Naive thymus-derived CD4-positive, alpha-beta T cell (primary cell): ENCODE data around the gene UBAC1. TPM values are rescaled to one million over a fixed set of nuclear protein-coding genes. Genes with fewer than 3 reads are reported as not detected.
A peak's percentile ranks its signal among the peaks of the same experiment; 100 is the strongest.

Experiments used
- ATAC-seq: fragments of 150-1000 bp; cut with Tn5 transposase; 2 replicates; pipeline ENCODE4 v1.10.0; 2021; ENCODE audit warnings: mild to moderate bottlenecking, moderate library complexity
- CTCF ChIA-PET: fragments of 350-600 bp; sonication (Branson Sonifier 250); formaldehyde crosslinking; loops from one replicate; lab custom pipeline; 2021; ENCODE audit warnings: antibody characterized with exemption; lab: Charles Lee
- POLR2A ChIA-PET: fragments of 350-600 bp; sonication (Branson Sonifier 250); formaldehyde crosslinking; loops from one replicate; lab custom pipeline; 2021; ENCODE audit warnings: antibody characterized with exemption, inconsistent platforms; lab: Charles Lee
- DNase-seq, 9 donors: peaks; one replicate each; pipeline versions ENCODE4 v3.0.0 to v3.0.0-alpha.2; 2020 to 2022; ENCODE audit warnings: mixed read lengths in 1 of 9
- H3K27ac ChIP-seq: one replicate; pipeline ENCODE4 v1.7.0; 2013; ENCODE audit warnings: mild to moderate bottlenecking, low read depth, low read length, moderate library complexity
- H3K27me3 ChIP-seq, 2 donors: one replicate each; pipeline ENCODE4 v1.7.0; 2013; ENCODE audit warnings: low read length in 2 of 2, mild to moderate bottlenecking in 2 of 2, moderate library complexity in 2 of 2; ENCODE audit not compliant: control insufficient read depth in 2 of 2, insufficient read depth in 2 of 2
- H3K36me3 ChIP-seq, 3 experiments: 1 replicate in 2 of 3; 2 replicates in 1 of 3; pipeline ENCODE4 v1.7.0; 2013; ENCODE audit warnings: low read length in 3 of 3, mild to moderate bottlenecking in 3 of 3, moderate library complexity in 1 of 3; ENCODE audit not compliant: insufficient read depth in 3 of 3, control insufficient read depth in 2 of 3
- H3K4me1 ChIP-seq, 2 donors: one replicate each; pipeline ENCODE4 v1.7.0; 2013; ENCODE audit warnings: low read length in 2 of 2, mild to moderate bottlenecking in 2 of 2, moderate library complexity in 1 of 2; ENCODE audit not compliant: control insufficient read depth in 2 of 2, insufficient read depth in 2 of 2
- H3K4me3 ChIP-seq: 2 replicates; pipeline ENCODE4 v1.7.0; 2013; ENCODE audit warnings: mild to moderate bottlenecking, low read length
- H3K9me3 ChIP-seq, 3 experiments: 1 replicate in 2 of 3; 2 replicates in 1 of 3; pipeline ENCODE4 v1.7.0; 2013; ENCODE audit warnings: low read length in 3 of 3; ENCODE audit not compliant: control insufficient read depth in 2 of 3
- H3K27ac Mint-ChIP-seq, 9 donors: one replicate each; pipeline ENCODE4 v1.8.0; 2020 to 2022; ENCODE audit warnings: mixed read lengths in 9 of 9, mild to moderate bottlenecking in 8 of 9, moderate library complexity in 5 of 9, inconsistent platforms in 2 of 9
- H3K27me3 Mint-ChIP-seq, 5 donors: one replicate each; pipeline ENCODE4 v1.8.0; 2021 to 2022; ENCODE audit warnings: mixed read lengths in 5 of 5, mild to moderate bottlenecking in 1 of 5
- H3K36me3 Mint-ChIP-seq, 5 donors: one replicate each; pipeline ENCODE4 v1.8.0; 2020 to 2022; ENCODE audit warnings: mixed read lengths in 5 of 5, mild to moderate bottlenecking in 3 of 5, inconsistent platforms in 1 of 5
- H3K4me1 Mint-ChIP-seq, 7 donors: one replicate each; pipeline ENCODE4 v1.8.0; 2020 to 2022; ENCODE audit warnings: mixed read lengths in 7 of 7, mild to moderate bottlenecking in 3 of 7, inconsistent platforms in 1 of 7
- H3K4me3 Mint-ChIP-seq, 10 donors: one replicate each; pipeline ENCODE4 v1.8.0; 2020 to 2022; ENCODE audit warnings: mild to moderate bottlenecking in 10 of 10, mixed read lengths in 10 of 10, moderate library complexity in 6 of 10, inconsistent platforms in 2 of 10
- H3K9me3 Mint-ChIP-seq, 11 donors: one replicate each; pipeline ENCODE4 v1.8.0; 2020 to 2022; ENCODE audit warnings: mixed read lengths in 11 of 11, mild to moderate bottlenecking in 4 of 11, inconsistent platforms in 1 of 11, moderate library complexity in 1 of 11
- intact Hi-C, 2 donors: fragments of 100-400 bp; cut with micrococcal nuclease; formaldehyde crosslinking; loops; one replicate each; pipeline ENCODE4 v1.15.1; 2023
- polyA plus RNA-seq, 2 donors: library from polyadenylated mRNA; unstranded; fragments of 300-500 nt; fragmentation: Illumina TruSeq; gene quantifications; one replicate each; pipeline ENCODE4 v1.2.3, GENCODE V29; 2021
- total RNA-seq, 6 experiments: library from RNA in 5 of 6; stranded (reverse) in 5 of 6; gene quantifications; 1 replicate in 5 of 6; 2 replicates in 1 of 6; pipeline ENCODE4 v1.2.3 and lab custom pipeline; 2021 to 2026

UBAC1 gene
- total and polyA plus RNA-seq, 7 experiments from 2014 or later = 19.6 to 36.1 (median 31.2) TPM

GRCh38 chr9:135986605-135987004 lies 25.4 kb upstream of the UBAC1 start:
- Mint-ChIP-seq H3K4me1 (peaks cover 0 to 17% (median 6%) of the 10 kb centered on the region in 7 donors), H3K4me3 (no peak overlapping the region), H3K27me3 (no peaks in the 10 kb centered on the region), H3K36me3 (no peaks in the 10 kb centered on the region), H3K9me3 (no peaks in the 10 kb centered on the region), H3K27ac (no peak overlapping the region)
- POLR2A ChIA-PET = interaction anchor here (0.5 to 1.2 kb wide), 2 partner anchors 10 to 20 kb away, joined by 3 read pairs; no protein-coding TSS in a partner anchor
- no peak for DNase-seq
- Histone ChIP-seq H3K4me1 (peaks cover 7 to 10% of the 10 kb centered on the region in 2 donors), H3K36me3 (no peaks in the 10 kb centered on the region), H3K4me3 (no peak overlapping the region), H3K9me3 (no peaks in the 10 kb centered on the region), H3K27me3 (no peaks in the 10 kb centered on the region), H3K27ac (no peak overlapping the region)
- no peak for ATAC-seq
- CTCF ChIA-PET = interaction anchor here (0.6 kb wide), 1 partner anchor 504 kb away, joined by 3 read pairs; no protein-coding TSS in a partner anchor
- intact Hi-C loops = no loop called here

DNA sequence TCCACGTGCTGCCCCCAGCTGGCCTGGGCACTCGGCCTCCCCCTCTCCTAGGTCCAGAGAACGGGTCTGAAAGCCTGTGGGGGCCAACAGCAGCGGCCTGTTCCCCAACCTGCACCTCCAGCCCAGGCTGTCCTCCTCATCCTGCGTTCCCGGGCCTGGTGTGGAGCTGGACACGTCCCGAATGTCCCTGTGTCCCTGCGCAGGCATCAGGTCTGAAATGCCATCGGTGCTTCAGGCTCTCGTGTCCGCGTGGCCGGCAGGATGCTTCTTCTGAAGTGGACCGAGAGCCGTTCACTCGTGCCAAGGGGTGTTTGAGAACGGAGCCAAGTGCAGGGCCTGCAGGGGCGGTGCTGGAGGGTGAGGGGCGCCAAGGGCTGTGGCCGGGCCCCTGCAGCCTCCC lies 24.7 kb upstream of the UBAC1 start:
- Histone ChIP-seq H3K27me3 (no peaks in the 10 kb centered on the region), H3K36me3 (no peaks in the 10 kb centered on the region), H3K27ac (no peak overlapping the region), H3K4me3 (no peak overlapping the region), H3K4me1 (peaks cover 7 to 10% of the 10 kb centered on the region in 2 donors), H3K9me3 (no peaks in the 10 kb centered on the region)
- Mint-ChIP-seq H3K9me3 (no peaks in the 10 kb centered on the region), H3K27me3 (no peaks in the 10 kb centered on the region), H3K27ac (no peak overlapping the region), H3K4me3 (peak overlapping the region in 1 of 10 donors; percentile 29), H3K36me3 (no peaks in the 10 kb centered on the region), H3K4me1 (peaks cover 0 to 11% (median 5%) of the 10 kb centered on the region in 7 donors)
- ATAC-seq (no peak), DNase-seq (no peak)
- CTCF ChIA-PET = no interaction called here
- intact Hi-C loops = no loop called here
- POLR2A ChIA-PET = interaction anchor here (1.2 kb wide), 1 partner anchor 9 kb away, joined by 3 read pairs; no protein-coding TSS in a partner anchor

GRCh38 chr9:135985459-135985774 lies 24.2 kb upstream of the UBAC1 start:
- no peaks in the 10 kb centered on the region for H3K36me3 ChIP-seq
- Mint-ChIP-seq H3K4me1 (peaks cover 0 to 12% (median 5%) of the 10 kb centered on the region in 7 donors), H3K36me3 (no peaks in the 10 kb centered on the region), H3K27me3 (no peaks in the 10 kb centered on the region), H3K4me3 (no peak overlapping the region), H3K9me3 (no peaks in the 10 kb centered on the region), H3K27ac (no peak overlapping the region)
- peaks cover 7 to 10% of the 10 kb centered on the region in 2 donors for H3K4me1 ChIP-seq
- no peak overlapping the region for H3K27ac ChIP-seq
- H3K27me3 ChIP-seq = no peaks in the 10 kb centered on the region
- CTCF ChIA-PET = no interaction called here
- H3K9me3 ChIP-seq = no peaks in the 10 kb centered on the region
- ATAC-seq (no peak), DNase-seq (no peak)
- H3K4me3 ChIP-seq = no peak overlapping the region
- POLR2A ChIA-PET = interaction anchor here (1.2 kb wide), 1 partner anchor 9 kb away, joined by 3 read pairs; no protein-coding TSS in a partner anchor
- intact Hi-C loops = no loop called here

DNA sequence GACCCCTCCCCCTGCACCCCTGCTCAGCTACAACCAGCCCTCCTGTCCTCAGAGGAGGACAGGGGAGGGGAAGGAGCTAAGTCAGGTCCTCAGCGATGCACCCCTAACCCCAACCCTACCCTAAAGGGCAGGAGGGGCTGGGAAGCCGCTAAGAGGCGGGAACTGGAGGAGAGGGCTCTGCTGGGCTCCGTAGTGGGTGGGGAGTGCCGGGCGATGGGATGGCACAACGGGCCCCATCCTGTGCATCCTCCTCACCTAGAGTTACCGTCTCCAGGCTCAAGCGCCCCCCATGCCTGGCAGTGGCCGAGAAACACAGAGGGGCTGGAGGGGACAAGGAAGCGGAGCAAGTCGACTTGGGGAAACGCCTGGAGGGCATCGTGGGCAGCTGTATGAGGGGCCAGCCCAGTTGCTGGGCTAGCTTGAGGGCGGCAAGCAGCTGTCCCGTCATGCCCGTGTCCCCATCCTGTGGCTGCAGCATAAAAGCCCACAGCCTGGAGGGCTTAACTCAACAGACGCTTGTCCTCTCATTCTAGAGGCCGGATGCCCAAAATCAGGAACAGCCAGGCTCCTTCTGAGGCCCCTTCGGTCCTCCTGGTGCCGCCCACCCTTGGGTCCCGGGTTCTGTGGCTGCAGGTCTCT lies 23.0 kb upstream of the UBAC1 start:
- POLR2A ChIA-PET = interaction anchor here (0.8 kb wide), 1 partner anchor 17 kb away, joined by 3 read pairs; no protein-coding TSS in a partner anchor
- H3K36me3 Mint-ChIP-seq = no peaks in the 10 kb centered on the region
- Histone ChIP-seq H3K4me1 (peaks cover 6 to 13% of the 10 kb centered on the region in 2 donors), H3K9me3 (no peaks in the 10 kb centered on the region), H3K36me3 (no peaks in the 10 kb centered on the region), H3K27me3 (no peaks in the 10 kb centered on the region), H3K27ac (no peak overlapping the region), H3K4me3 (no peak overlapping the region)
- DNase-seq (no peak), ATAC-seq (no peak)
- intact Hi-C loops = no loop called here
- H3K4me1 Mint-ChIP-seq = peaks cover 0 to 13% (median under 1%) of the 10 kb centered on the region in 7 donors
- no peaks in the 10 kb centered on the region for H3K9me3 Mint-ChIP-seq
- H3K27me3 Mint-ChIP-seq = no peaks in the 10 kb centered on the region
- H3K4me3 Mint-ChIP-seq = no peak overlapping the region
- H3K27ac Mint-ChIP-seq = no peak overlapping the region
- CTCF ChIA-PET = no interaction called here

GRCh38 chr9:135983208-135984071 lies 22.3 kb upstream of the UBAC1 start:
- intact Hi-C loops = no loop called here
- CTCF ChIA-PET = interaction anchor here (0.7 kb wide), 1 partner anchor 9 kb away, joined by 3 read pairs; no protein-coding TSS in a partner anchor
- Mint-ChIP-seq H3K27ac (no peak overlapping the region), H3K4me1 (peaks cover 4 to 20% (median 6%) of the 10 kb centered on the region in 7 donors), H3K4me3 (no peak overlapping the region), H3K27me3 (no peaks in the 10 kb centered on the region), H3K9me3 (no peaks in the 10 kb centered on the region), H3K36me3 (no peaks in the 10 kb centered on the region)
- Histone ChIP-seq H3K9me3 (no peaks in the 10 kb centered on the region), H3K4me1 (peaks cover 11 to 21% of the 10 kb centered on the region in 2 donors), H3K4me3 (no peak overlapping the region), H3K27ac (no peak overlapping the region), H3K27me3 (no peaks in the 10 kb centered on the region), H3K36me3 (no peaks in the 10 kb centered on the region)
- POLR2A ChIA-PET = interaction anchor here (0.6 to 0.8 kb wide), 2 partner anchors 16 to 128 kb away, joined by 3 read pairs; no protein-coding TSS in a partner anchor
- DNase-seq (no peak), ATAC-seq (no peak)

GRCh38 chr9:135982499-135983207 lies 21.5 kb upstream of the UBAC1 start:
- DNase-seq (no peak), ATAC-seq (no peak)
- Mint-ChIP-seq H3K9me3 (no peaks in the 10 kb centered on the region), H3K27me3 (no peaks in the 10 kb centered on the region), H3K4me3 (no peak overlapping the region), H3K27ac (no peak overlapping the region), H3K4me1 (peaks cover 4 to 20% (median 6%) of the 10 kb centered on the region in 7 donors), H3K36me3 (no peaks in the 10 kb centered on the region)
- no peak overlapping the region for H3K4me3 ChIP-seq
- CTCF ChIA-PET = interaction anchor here (0.7 kb wide), 1 partner anchor 10 kb away, joined by 3 read pairs; no protein-coding TSS in a partner anchor
- no peak overlapping the region for H3K27ac ChIP-seq
- H3K27me3 ChIP-seq = no peaks in the 10 kb centered on the region
- H3K4me1 ChIP-seq = peaks cover 11 to 21% of the 10 kb centered on the region in 2 donors
- no peaks in the 10 kb centered on the region for H3K9me3 ChIP-seq
- H3K36me3 ChIP-seq = no peaks in the 10 kb centered on the region
- intact Hi-C loops = no loop called here
- POLR2A ChIA-PET = interaction anchor here (0.6 kb wide), 1 partner anchor 129 kb away, joined by 3 read pairs; no protein-coding TSS in a partner anchor
